Measurements from ENCODE around the gene CHRNB2. TPM values are rescaled to one million over a fixed set of nuclear protein-coding genes. Genes with fewer than 3 reads are reported as not detected.

Gene CHRNB2
- total and polyA plus RNA-seq, 9 of the 15 experiments (the other 6 are each of a cell fraction or from before 2014, with no cell fraction given), result 0.01 TPM; not detected in 8

DNA sequence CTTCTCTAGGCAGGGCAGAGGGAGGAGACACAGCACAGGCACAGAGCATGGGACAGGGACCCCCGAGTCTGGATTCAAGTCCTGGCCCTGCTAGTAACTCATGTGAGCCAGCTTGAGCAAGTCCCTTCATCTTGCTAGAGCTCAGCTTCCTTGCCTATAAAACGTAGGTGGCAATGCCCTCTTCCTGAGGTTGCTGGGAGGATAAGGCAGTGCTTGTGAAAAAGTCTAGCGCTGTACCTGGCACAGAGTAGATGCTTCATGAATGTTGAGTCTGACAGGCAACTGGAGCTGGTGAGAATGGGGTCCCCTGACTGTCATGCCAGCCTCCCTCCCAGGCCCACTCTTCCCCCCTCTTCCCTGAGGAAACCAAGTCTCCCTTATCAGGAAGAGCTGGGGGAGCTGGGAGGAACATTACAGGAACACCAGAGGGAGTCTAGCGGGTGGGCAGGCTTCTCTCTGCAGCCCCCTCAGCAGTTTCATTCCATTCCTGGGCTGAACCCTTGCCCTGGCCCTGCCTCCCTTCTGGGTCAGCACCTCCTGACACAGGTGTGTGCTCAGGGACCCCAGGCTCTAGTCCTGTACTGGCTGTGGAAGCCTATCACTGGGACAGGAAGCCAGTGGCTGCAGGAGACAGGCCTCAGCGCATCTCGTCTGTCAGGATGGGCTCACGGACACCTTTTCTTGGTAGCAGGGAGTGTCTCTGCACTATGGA lies 9.9 kb downstream of the CHRNB2 start:
- TF ChIP-seq POLR2A (conservative IDR thresholded peaks at IDR 0.05) (0 out of 2 replicates have a peak, but pooled peaks have one; percentile 27), PML (IDR thresholded peaks at IDR 0.05; ENCODE audit: low read length) (no peak), KHSRP (IDR thresholded peaks at IDR 0.05) (no peak), ZNF274 (IDR thresholded peaks at IDR 0.05; ENCODE audit: borderline replicate concordance, low read depth, low read length) (no peak)
- TF ChIP-seq, protein P1, sequence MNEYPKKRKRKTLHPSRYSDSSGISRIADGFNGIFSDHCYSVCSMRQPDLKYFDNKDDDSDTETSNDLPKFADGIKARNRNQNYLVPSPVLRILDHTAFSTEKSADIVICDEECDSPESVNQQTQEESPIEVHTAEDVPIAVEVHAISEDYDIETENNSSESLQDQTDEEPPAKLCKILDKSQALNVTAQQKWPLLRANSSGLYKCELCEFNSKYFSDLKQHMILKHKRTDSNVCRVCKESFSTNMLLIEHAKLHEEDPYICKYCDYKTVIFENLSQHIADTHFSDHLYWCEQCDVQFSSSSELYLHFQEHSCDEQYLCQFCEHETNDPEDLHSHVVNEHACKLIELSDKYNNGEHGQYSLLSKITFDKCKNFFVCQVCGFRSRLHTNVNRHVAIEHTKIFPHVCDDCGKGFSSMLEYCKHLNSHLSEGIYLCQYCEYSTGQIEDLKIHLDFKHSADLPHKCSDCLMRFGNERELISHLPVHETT (CRISPR knock-in tag; conservative IDR thresholded peaks at IDR 0.05 in 1 of 2, IDR thresholded peaks at IDR 0.05 in 1 of 2), result no peak
- peak; percentile 18 for ATAC-seq
- H3K4me3 ChIP-seq, result no peak overlapping the region
- in situ Hi-C loops (cut with MboI), result no loop called here
- H3K4me1 ChIP-seq (replicated peaks in 1 of 2; ENCODE audit: control insufficient read depth in 2 of 2, insufficient read depth in 2 of 2, low read length in 2 of 2), result no peaks in the 10 kb centered on the region
- H3K9me3 ChIP-seq (replicated peaks; ENCODE audit: control insufficient read depth, insufficient read depth, low read depth, low read length), result no peaks in the 10 kb centered on the region
- DNase-seq (ENCODE audit: extremely low read depth in 1 of 4, low spot score in 3 of 4), result no peak
- no peaks in the 10 kb centered on the region for H3K79me2 ChIP-seq (ENCODE audit: control insufficient read depth, insufficient read depth, low read length)
- ChIA-PET POLR2A (interaction anchor here (0.8 to 2.2 kb wide), 3 partner anchors 10 to 32 kb away, joined by 3 to 11 read pairs (median 5); partner anchors contain the start of genes ADAR and CHRNB2), CTCF (ENCODE audit: low intra/inter-chr PET ratio) (no interaction called here)
- intact Hi-C loops (cut with micrococcal nuclease), result no loop called here
- H3K27ac ChIP-seq (ENCODE audit: extremely low read depth, low read depth, low read length), result no peak overlapping the region
- no peak overlapping the region for H2AFZ ChIP-seq (ENCODE audit: low read depth, low read length)
- 46% methylated on average over 6 of the region's 7 CpGs for WGBS (ENCODE audit: insufficient coverage, low coverage, missing lambda C conversion rate)
- peaks cover 3% of the 10 kb centered on the region for H3K9me1 ChIP-seq (ENCODE audit: control insufficient read depth, insufficient read depth, low read length)
- peaks cover 21% of the 10 kb centered on the region for H4K20me1 ChIP-seq (replicated peaks; ENCODE audit: control insufficient read depth, insufficient read depth, low read length)
- no peak for FAIRE-seq
- no peak overlapping the region for H3K9ac ChIP-seq (ENCODE audit: insufficient read depth in 1 of 2, low read depth in 2 of 2, low read length in 2 of 2)
- H3K36me3 ChIP-seq (ENCODE audit: control insufficient read depth, insufficient read depth, low read length), result peaks cover 27% of the 10 kb centered on the region
- BruUV-seq (replicated peaks), result no TSS peak
- peaks cover 8 to 14% of the 10 kb centered on the region in 2 experiments; a peak in 4 of 5 replicates for H3K27me3 ChIP-seq (ENCODE audit: control insufficient read depth in 2 of 2, insufficient read depth in 2 of 2, low read length in 2 of 2)
- H3K4me2 ChIP-seq (ENCODE audit: insufficient read depth, low read length), result no peak overlapping the region
